A549 (cell line): ENCODE measurements around the gene MXRA7. TPM values are rescaled to one million over a fixed set of nuclear protein-coding genes. Genes with fewer than 3 reads are reported as not detected.

Experiments used
- ATAC-seq, 2 experiments: fragments of 200-7000 bp in 1 of 2; fragments of >200 bp in 1 of 2; cut with Nextera tagmentation in 1 of 2; cut with Tn5 transposase in 1 of 2; 3 replicates each; pipeline versions ENCODE4 v1.8.0 to v1.9.1; 2018 to 2020; ENCODE audit warnings: mild to moderate bottlenecking in 1 of 2, moderate library complexity in 1 of 2
- CTCF ChIA-PET: fragments of 300-600 bp; sonication (Branson Sonifier 250); formaldehyde crosslinking; extraction: SDS; loops from one replicate; lab custom pipeline; 2021; ENCODE audit warnings: antibody characterized with exemption, inconsistent platforms; lab: Yijun Ruan, JAX
- POLR2A ChIA-PET: fragments of 350-600 bp; formaldehyde crosslinking; extraction: SDS; loops from one replicate; lab custom pipeline; 2021; ENCODE audit warnings: antibody characterized with exemption, inconsistent platforms; lab: Yijun Ruan, JAX
- DNase-seq, 2 experiments: peaks; one replicate each; pipeline versions ENCODE4 v3.0.0 to v3.0.0-alpha.2; 2011 to 2016; ENCODE audit warnings: low read depth in 1 of 2, low spot score in 1 of 2
- FAIRE-seq: peaks from 2 replicates; lab custom pipeline; 2011; peaks lifted over from hg19 to GRCh38; lab: Jason Lieb, UNC
- H3K27ac ChIP-seq, 2 experiments: fragments of >200 bp; sonication (Bioruptor Twin); formaldehyde crosslinking; 3 replicates each; pipeline ENCODE4 v1.5.1; 2016 to 2017
- H3K4me1 ChIP-seq: fragments of >200 bp; sonication (Bioruptor Twin); formaldehyde crosslinking; 3 replicates; pipeline ENCODE4 v1.6.1; 2016
- H3K4me2 ChIP-seq: fragments of >200 bp; sonication (Bioruptor Twin); formaldehyde crosslinking; 3 replicates; pipeline ENCODE4 v1.6.1; 2016
- H3K4me3 ChIP-seq: fragments of >200 bp; sonication (Bioruptor Twin); formaldehyde crosslinking; 3 replicates; pipeline ENCODE4 v1.5.1; 2016
- H3K9me3 ChIP-seq: fragments of >200 bp; sonication (Bioruptor Twin); formaldehyde crosslinking; 3 replicates; pipeline ENCODE4 v1.6.1; 2016
- BHLHE40 ChIP-seq: IDR thresholded peaks from 2 replicates; pipeline ENCODE4 v1.6.1; 2012; ENCODE audit warnings: low read depth, low read length, inconsistent platforms
- ELK1 ChIP-seq: fragments of 150-350 bp; IDR thresholded peaks from 2 replicates; pipeline ENCODE4 v1.6.1; 2014; ENCODE audit warnings: low read depth, mild to moderate bottlenecking, low read length
- EP300 ChIP-seq, 2 experiments: fragments of >200 bp; sonication (Bioruptor Twin); formaldehyde crosslinking; IDR thresholded peaks; 2 replicates in 1 of 2; 3 replicates in 1 of 2; pipeline ENCODE4 v1.6.1; 2016 to 2017
- ESRRA ChIP-seq: fragments of 150-350 bp; IDR thresholded peaks from 2 replicates; pipeline ENCODE4 v1.6.1; 2014; ENCODE audit warnings: mild to moderate bottlenecking, low read length, borderline replicate concordance
- FOXS1 ChIP-seq: fragments of 250-450 bp; sonication (Bioruptor Pico); IDR thresholded peaks from 2 replicates; pipeline ENCODE4 v1.5.0; 2020; ENCODE audit warnings: mild to moderate bottlenecking, moderate library complexity
- HOXB5 ChIP-seq: fragments of 250-450 bp; sonication (Bioruptor Pico); IDR thresholded peaks from 2 replicates; pipeline ENCODE4 v1.5.0; 2020; ENCODE audit warnings: mild to moderate bottlenecking, moderate library complexity
- MAFK ChIP-seq: fragments of 450-650 bp; IDR thresholded peaks from 2 replicates; pipeline ENCODE4 v1.6.1; 2014; ENCODE audit not compliant: partially characterized antibody
- NPAS2 ChIP-seq: fragments of 250-450 bp; sonication (Bioruptor Pico); IDR thresholded peaks from 2 replicates; pipeline ENCODE4 v1.8.0; 2022; ENCODE audit warnings: mild to moderate bottlenecking, moderate library complexity, borderline replicate concordance
- NR3C1 ChIP-seq: fragments of >200 bp; sonication (Bioruptor Twin); formaldehyde crosslinking; IDR thresholded peaks from 3 replicates; pipeline ENCODE4 v1.6.1; 2017
- RAD21 ChIP-seq, 2 experiments: fragments of >200 bp in 1 of 2; sonication (Bioruptor Twin) in 1 of 2; formaldehyde crosslinking in 1 of 2; IDR thresholded peaks in 1 of 2; conservative IDR thresholded peaks in 1 of 2; 2 replicates in 1 of 2; 3 replicates in 1 of 2; pipeline ENCODE4 v1.6.1; 2012 to 2018; ENCODE audit warnings: inconsistent platforms in 1 of 2
- RARB ChIP-seq: fragments of 250-450 bp; sonication (Bioruptor Pico); IDR thresholded peaks from 2 replicates; pipeline ENCODE4 v1.8.0; 2021; ENCODE audit warnings: mild to moderate bottlenecking, moderate library complexity
- RCOR1 ChIP-seq: fragments of 150-350 bp; IDR thresholded peaks from 2 replicates; pipeline ENCODE4 v1.6.1; 2014; ENCODE audit warnings: antibody characterized with exemption, low read length, low read depth
- SREBF2 ChIP-seq: fragments of 450-650 bp; IDR thresholded peaks from 2 replicates; pipeline ENCODE4 v1.6.1; 2014; ENCODE audit warnings: mild to moderate bottlenecking, moderate library complexity
- TP53 ChIP-seq: fragments of 250-450 bp; sonication (Bioruptor Pico); IDR thresholded peaks from 2 replicates; pipeline ENCODE4 v1.5.0; 2021; ENCODE audit warnings: mild to moderate bottlenecking, moderate library complexity
- USF2 ChIP-seq: fragments of 450-650 bp; IDR thresholded peaks from 2 replicates; pipeline ENCODE4 v1.6.1; 2014; ENCODE audit warnings: antibody characterized with exemption
- ZC3H11A ChIP-seq: fragments of 450-650 bp; IDR thresholded peaks from 2 replicates; pipeline ENCODE4 v1.6.1; 2014; ENCODE audit warnings: antibody characterized with exemption, mild to moderate bottlenecking
- ZNF302 ChIP-seq: fragments of 250-450 bp; sonication (Bioruptor Pico); IDR thresholded peaks from 2 replicates; pipeline ENCODE4 v1.9.0; 2021; ENCODE audit warnings: inconsistent platforms, mild to moderate bottlenecking, moderate library complexity
- WGBS: methylation state at CpG from one replicate; pipeline ENCODE4 v1.1.6; 2017; ENCODE audit errors: missing lambda C conversion rate; 5-methylcytosine and 5-hydroxymethylcytosine counted together
- polyA plus RNA-seq, 4 experiments: library from polyadenylated mRNA; depleted of rRNA in 3 of 4; stranded (reverse); fragments of >200 nt; fragmentation: RNase III in 1 of 4; extraction: RNeasy Plus Mini Kit Qiagen cat#74134 plus additional on column Dnase treatment in 1 of 4; gene quantifications; 2 replicates in 3 of 4; 3 replicates in 1 of 4; pipeline ENCODE4 v1.2.3, GENCODE V29; 2011 to 2017
- TF ChIP-seq, protein P1 (sequence below): fragments of 200-600 bp; sonication (generic); IDR thresholded peaks from 2 replicates; pipeline ENCODE4 v1.6.1; 2016; ENCODE audit warnings: antibody characterized with exemption, mild to moderate bottlenecking, moderate library complexity
- TF ChIP-seq, protein P2 (sequence below): IDR thresholded peaks from 2 replicates; pipeline ENCODE4 v1.6.1; 2012
- TF ChIP-seq, protein P3 (sequence below): fragments of 250-450 bp; sonication (Bioruptor Pico); IDR thresholded peaks from 2 replicates; pipeline ENCODE4 v1.5.0; 2021; ENCODE audit warnings: mild to moderate bottlenecking, moderate library complexity, borderline replicate concordance
- TF ChIP-seq, protein P4 (sequence below): IDR thresholded peaks from 2 replicates; pipeline ENCODE4 v1.6.1; 2012; ENCODE audit warnings: low read depth, borderline replicate concordance

The MXRA7 gene
- polyA plus RNA-seq, 2 of the 4 experiments (the other 2 are of a cell fraction) = 47.8 to 57.2 TPM

GRCh38 chr17:76674600-76674999 is 36.2 kb downstream of the MXRA7 start:
- FAIRE-seq = no peak
- POLR2A ChIA-PET = no interaction called here
- ATAC-seq = no peak
- no peak overlapping the region for H3K27ac ChIP-seq
- WGBS = 97% methylated on average over 5 of the region's 5 CpGs
- TF ChIP-seq USF2 = peak; percentile 51
- no peak for TF ChIP-seq RARB (CRISPR knock-in tag)
- TF ChIP-seq, all 56 proteins: peak for 1
- DNase-seq = no peak
- CTCF ChIA-PET = interaction anchor here (0.7 to 4.8 kb wide), 8 partner anchors 10 to 152 kb away, joined by 3 to 23 read pairs (median 6); no protein-coding TSS in a partner anchor
- H3K9me3 ChIP-seq = no peaks in the 10 kb centered on the region
- peaks cover 12% of the 10 kb centered on the region for H3K4me1 ChIP-seq
- no peak overlapping the region for H3K4me3 ChIP-seq
- H3K4me2 ChIP-seq = no peak overlapping the region

DNA sequence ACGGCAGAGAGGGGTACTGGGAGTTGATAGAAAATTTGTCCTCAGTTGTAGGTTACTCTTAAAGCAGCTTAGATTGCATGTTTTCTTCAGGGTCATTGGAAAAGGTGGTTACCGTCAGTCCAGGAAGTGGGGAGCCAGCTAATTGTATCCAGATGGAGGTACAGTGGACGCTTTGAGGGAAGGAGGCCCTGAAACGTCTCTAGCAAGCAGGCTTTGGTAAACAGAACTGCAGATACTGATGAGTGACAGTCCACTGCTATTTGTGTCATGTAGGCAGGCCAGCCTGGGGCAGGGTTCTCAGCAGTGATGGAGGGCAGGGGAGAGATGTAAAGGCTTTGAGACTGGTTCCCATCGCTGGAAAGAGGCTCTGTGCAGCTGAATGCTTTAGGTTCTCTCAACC is 37.0 kb downstream of the MXRA7 start:
- no peak for TF ChIP-seq SREBF2
- TF ChIP-seq, protein P1, sequence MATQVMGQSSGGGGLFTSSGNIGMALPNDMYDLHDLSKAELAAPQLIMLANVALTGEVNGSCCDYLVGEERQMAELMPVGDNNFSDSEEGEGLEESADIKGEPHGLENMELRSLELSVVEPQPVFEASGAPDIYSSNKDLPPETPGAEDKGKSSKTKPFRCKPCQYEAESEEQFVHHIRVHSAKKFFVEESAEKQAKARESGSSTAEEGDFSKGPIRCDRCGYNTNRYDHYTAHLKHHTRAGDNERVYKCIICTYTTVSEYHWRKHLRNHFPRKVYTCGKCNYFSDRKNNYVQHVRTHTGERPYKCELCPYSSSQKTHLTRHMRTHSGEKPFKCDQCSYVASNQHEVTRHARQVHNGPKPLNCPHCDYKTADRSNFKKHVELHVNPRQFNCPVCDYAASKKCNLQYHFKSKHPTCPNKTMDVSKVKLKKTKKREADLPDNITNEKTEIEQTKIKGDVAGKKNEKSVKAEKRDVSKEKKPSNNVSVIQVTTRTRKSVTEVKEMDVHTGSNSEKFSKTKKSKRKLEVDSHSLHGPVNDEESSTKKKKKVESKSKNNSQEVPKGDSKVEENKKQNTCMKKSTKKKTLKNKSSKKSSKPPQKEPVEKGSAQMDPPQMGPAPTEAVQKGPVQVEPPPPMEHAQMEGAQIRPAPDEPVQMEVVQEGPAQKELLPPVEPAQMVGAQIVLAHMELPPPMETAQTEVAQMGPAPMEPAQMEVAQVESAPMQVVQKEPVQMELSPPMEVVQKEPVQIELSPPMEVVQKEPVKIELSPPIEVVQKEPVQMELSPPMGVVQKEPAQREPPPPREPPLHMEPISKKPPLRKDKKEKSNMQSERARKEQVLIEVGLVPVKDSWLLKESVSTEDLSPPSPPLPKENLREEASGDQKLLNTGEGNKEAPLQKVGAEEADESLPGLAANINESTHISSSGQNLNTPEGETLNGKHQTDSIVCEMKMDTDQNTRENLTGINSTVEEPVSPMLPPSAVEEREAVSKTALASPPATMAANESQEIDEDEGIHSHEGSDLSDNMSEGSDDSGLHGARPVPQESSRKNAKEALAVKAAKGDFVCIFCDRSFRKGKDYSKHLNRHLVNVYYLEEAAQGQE = no peak
- TF ChIP-seq, protein P2, sequence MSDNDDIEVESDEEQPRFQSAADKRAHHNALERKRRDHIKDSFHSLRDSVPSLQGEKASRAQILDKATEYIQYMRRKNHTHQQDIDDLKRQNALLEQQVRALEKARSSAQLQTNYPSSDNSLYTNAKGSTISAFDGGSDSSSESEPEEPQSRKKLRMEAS = no peak
- TF ChIP-seq, protein P3, sequence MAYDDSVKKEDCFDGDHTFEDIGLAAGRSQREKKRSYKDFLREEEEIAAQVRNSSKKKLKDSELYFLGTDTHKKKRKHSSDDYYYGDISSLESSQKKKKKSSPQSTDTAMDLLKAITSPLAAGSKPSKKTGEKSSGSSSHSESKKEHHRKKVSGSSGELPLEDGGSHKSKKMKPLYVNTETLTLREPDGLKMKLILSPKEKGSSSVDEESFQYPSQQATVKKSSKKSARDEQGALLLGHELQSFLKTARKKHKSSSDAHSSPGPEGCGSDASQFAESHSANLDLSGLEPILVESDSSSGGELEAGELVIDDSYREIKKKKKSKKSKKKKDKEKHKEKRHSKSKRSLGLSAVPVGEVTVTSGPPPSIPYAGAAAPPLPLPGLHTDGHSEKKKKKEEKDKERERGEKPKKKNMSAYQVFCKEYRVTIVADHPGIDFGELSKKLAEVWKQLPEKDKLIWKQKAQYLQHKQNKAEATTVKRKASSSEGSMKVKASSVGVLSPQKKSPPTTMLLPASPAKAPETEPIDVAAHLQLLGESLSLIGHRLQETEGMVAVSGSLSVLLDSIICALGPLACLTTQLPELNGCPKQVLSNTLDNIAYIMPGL (CRISPR knock-in tag) = no peak
- TF ChIP-seq RARB (CRISPR knock-in tag) = no peak
- TF ChIP-seq ESRRA = no peak
- no peak for TF ChIP-seq TP53 (CRISPR knock-in tag)
- TF ChIP-seq RCOR1 = no peak
- no peak for TF ChIP-seq ZC3H11A
- TF ChIP-seq, protein P4, sequence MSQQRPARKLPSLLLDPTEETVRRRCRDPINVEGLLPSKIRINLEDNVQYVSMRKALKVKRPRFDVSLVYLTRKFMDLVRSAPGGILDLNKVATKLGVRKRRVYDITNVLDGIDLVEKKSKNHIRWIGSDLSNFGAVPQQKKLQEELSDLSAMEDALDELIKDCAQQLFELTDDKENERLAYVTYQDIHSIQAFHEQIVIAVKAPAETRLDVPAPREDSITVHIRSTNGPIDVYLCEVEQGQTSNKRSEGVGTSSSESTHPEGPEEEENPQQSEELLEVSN = no peak
- TF ChIP-seq HOXB5 (CRISPR knock-in tag) = no peak
- no peak for TF ChIP-seq ELK1
- TF ChIP-seq EP300 (IDR thresholded peaks at IDR 0.05) = no peak
- TF ChIP-seq MAFK = no peak
- TF ChIP-seq FOXS1 = no peak
- TF ChIP-seq BHLHE40 = no peak
- TF ChIP-seq ZNF302 = no peak
- no peak for TF ChIP-seq NPAS2 (CRISPR knock-in tag)
- no peak for TF ChIP-seq RAD21 (conservative IDR thresholded peaks at IDR 0.05 in 1 of 2, IDR thresholded peaks at IDR 0.05 in 1 of 2)
- no peak for TF ChIP-seq NR3C1
- no peak overlapping the region for H3K27ac ChIP-seq
- ATAC-seq (no peak), DNase-seq (no peak), FAIRE-seq (no peak)
- 82% methylated on average over 5 of the region's 5 CpGs for WGBS
- H3K4me2 ChIP-seq = no peak overlapping the region
- ChIA-PET CTCF (interaction anchor here (0.5 to 5.0 kb wide), 4 partner anchors 19 to 152 kb away, joined by 3 to 23 read pairs (median 8); no protein-coding TSS in a partner anchor), POLR2A (no interaction called here)
- H3K9me3 ChIP-seq = no peaks in the 10 kb centered on the region
- H3K4me3 ChIP-seq = no peak overlapping the region
- H3K4me1 ChIP-seq = peaks cover 13% of the 10 kb centered on the region
